ENCODE results near the gene LAMA1.

DNA sequence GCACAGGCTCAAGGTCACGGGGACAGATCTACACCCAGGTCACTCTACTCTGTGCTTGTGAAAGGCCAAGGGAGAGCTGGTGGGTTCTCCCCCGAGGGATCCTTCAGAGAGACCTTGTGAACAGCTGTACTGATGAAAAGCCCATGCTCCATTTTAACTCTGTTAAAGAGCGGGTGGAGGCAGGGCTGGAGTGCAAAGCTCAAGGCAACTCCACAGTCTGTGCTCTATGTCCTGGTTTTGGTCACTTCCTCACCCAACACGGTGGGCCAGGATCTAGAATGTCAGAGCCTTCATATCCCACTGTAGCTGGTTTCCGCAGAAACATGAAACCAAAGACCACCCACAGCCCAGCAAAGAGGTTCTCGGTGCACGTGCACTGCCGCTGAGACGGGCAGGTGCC, 177.1 kb downstream of the LAMA1 start:
- TF ChIP-seq, protein P1, sequence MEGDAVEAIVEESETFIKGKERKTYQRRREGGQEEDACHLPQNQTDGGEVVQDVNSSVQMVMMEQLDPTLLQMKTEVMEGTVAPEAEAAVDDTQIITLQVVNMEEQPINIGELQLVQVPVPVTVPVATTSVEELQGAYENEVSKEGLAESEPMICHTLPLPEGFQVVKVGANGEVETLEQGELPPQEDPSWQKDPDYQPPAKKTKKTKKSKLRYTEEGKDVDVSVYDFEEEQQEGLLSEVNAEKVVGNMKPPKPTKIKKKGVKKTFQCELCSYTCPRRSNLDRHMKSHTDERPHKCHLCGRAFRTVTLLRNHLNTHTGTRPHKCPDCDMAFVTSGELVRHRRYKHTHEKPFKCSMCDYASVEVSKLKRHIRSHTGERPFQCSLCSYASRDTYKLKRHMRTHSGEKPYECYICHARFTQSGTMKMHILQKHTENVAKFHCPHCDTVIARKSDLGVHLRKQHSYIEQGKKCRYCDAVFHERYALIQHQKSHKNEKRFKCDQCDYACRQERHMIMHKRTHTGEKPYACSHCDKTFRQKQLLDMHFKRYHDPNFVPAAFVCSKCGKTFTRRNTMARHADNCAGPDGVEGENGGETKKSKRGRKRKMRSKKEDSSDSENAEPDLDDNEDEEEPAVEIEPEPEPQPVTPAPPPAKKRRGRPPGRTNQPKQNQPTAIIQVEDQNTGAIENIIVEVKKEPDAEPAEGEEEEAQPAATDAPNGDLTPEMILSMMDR (IDR thresholded peaks at IDR 0.05; ENCODE audit: control extremely low read depth in 1 of 3, insufficient read depth in 1 of 3, low read depth in 1 of 3, low read length in 3 of 3), result no peak
- no peak for TF ChIP-seq CREB1 (IDR thresholded peaks at IDR 0.05)

Data from H1 (cell line).